HepG2 (cell line): ENCODE measurements around the gene EVC. TPM values are rescaled to one million over a fixed set of nuclear protein-coding genes. Genes with fewer than 3 reads are reported as not detected.

Experiments used
- ELF3 ChIP-seq: IDR thresholded peaks from 2 replicates; pipeline ENCODE4 v1.6.1; 2016; ENCODE audit warnings: missing genetic modification reagents, missing compliant biosample characterization
- FOXA3 ChIP-seq: IDR thresholded peaks from 2 replicates; pipeline ENCODE4 v1.6.1; 2016; ENCODE audit warnings: missing genetic modification reagents, missing compliant biosample characterization
- GTF3A ChIP-seq: sonication (generic); formaldehyde crosslinking; conservative IDR thresholded peaks from 2 replicates; pipeline ENCODE4 v1.4.0; 2020; ENCODE audit warnings: mild to moderate bottlenecking, missing genetic modification reagents
- HDAC6 ChIP-seq: fragments of 200-600 bp; sonication (generic); IDR thresholded peaks from 2 replicates; pipeline ENCODE4 v1.7.0; 2017; ENCODE audit warnings: mild to moderate bottlenecking, antibody characterized with exemption, low read length, low read depth
- KDM6A ChIP-seq: IDR thresholded peaks from 2 replicates; pipeline ENCODE4 v1.6.1; 2016; ENCODE audit warnings: low read depth
- KLF9 ChIP-seq: IDR thresholded peaks from 2 replicates; pipeline ENCODE4 v1.6.1; 2016; ENCODE audit warnings: low read depth
- KMT2A ChIP-seq: sonication (generic); formaldehyde crosslinking; IDR thresholded peaks from 2 replicates; pipeline ENCODE4 v1.4.0; 2020; ENCODE audit warnings: missing genetic modification reagents
- TAF1 ChIP-seq: sonication (generic); formaldehyde crosslinking; IDR thresholded peaks from 2 replicates; pipeline ENCODE4 v1.4.0; 2020; ENCODE audit warnings: missing genetic modification reagents
- YY1 ChIP-seq: IDR thresholded peaks from 2 replicates; pipeline ENCODE4 v1.6.1; 2011; ENCODE audit warnings: low read length, low read depth, moderate library complexity, mild to moderate bottlenecking; ENCODE audit not compliant: insufficient read depth, insufficient replicate concordance
- ZBTB20 ChIP-seq: sonication (generic); formaldehyde crosslinking; IDR thresholded peaks from 2 replicates; pipeline ENCODE4 v1.8.1; 2023; ENCODE audit warnings: missing genetic modification reagents, low read depth, mild to moderate bottlenecking, borderline replicate concordance
- ZKSCAN1 ChIP-seq: fragments of 150-350 bp; IDR thresholded peaks from 2 replicates; pipeline ENCODE4 v1.6.1; 2014; ENCODE audit warnings: low read length
- ZNF235 ChIP-seq: sonication (generic); formaldehyde crosslinking; IDR thresholded peaks from 2 replicates; pipeline ENCODE4 v1.8.1; 2023; ENCODE audit warnings: mild to moderate bottlenecking, missing genetic modification reagents, borderline replicate concordance
- ZNF556 ChIP-seq: sonication (generic); formaldehyde crosslinking; IDR thresholded peaks from 2 replicates; pipeline ENCODE4 v1.4.0; 2020; ENCODE audit warnings: mild to moderate bottlenecking, missing genetic modification reagents, borderline replicate concordance
- ZNF572 ChIP-seq: sonication (generic); formaldehyde crosslinking; IDR thresholded peaks from 2 replicates; pipeline ENCODE4 v1.5.1; 2020; ENCODE audit warnings: mild to moderate bottlenecking, missing genetic modification reagents
- polyA plus RNA-seq, 8 experiments: library from polyadenylated mRNA; depleted of rRNA in 3 of 8; stranded (reverse) in 7 of 8; unstranded in 1 of 8; fragments of >200 nt; fragmentation: Illumina TruSeq in 4 of 8; extraction: Trizol in 4 of 8; gene quantifications; 2 replicates each; pipeline versions ENCODE4 v1.2.1 to v1.2.3, GENCODE V29; 2011 to 2016; ENCODE audit warnings: low read depth in 4 of 8, missing spikeins in 1 of 8, mixed read lengths in 1 of 8; ENCODE audit not compliant: insufficient read depth in 1 of 8
- total RNA-seq, 5 experiments: library from RNA; depleted of rRNA; stranded (reverse); fragments of >200 nt; fragmentation: Illumina TruSeq; extraction: Trizol; gene quantifications; 2 replicates each; pipeline ENCODE4 v1.2.3, GENCODE V29; 2016; ENCODE audit warnings: low read depth in 1 of 5
- TF ChIP-seq, protein P1 (sequence below): sonication (generic); formaldehyde crosslinking; IDR thresholded peaks from 2 replicates; pipeline ENCODE4 v1.9.0; 2022; ENCODE audit warnings: missing genetic modification reagents, mild to moderate bottlenecking, borderline replicate concordance
- TF ChIP-seq, protein P2 (sequence below): sonication (generic); formaldehyde crosslinking; IDR thresholded peaks from 2 replicates; pipeline ENCODE4 v1.5.1; 2020; ENCODE audit warnings: mild to moderate bottlenecking, missing genetic modification reagents, moderate library complexity
- TF ChIP-seq, protein P3 (sequence below): sonication (generic); formaldehyde crosslinking; IDR thresholded peaks from 2 replicates; pipeline ENCODE4 v1.4.0; 2020; ENCODE audit warnings: missing genetic modification reagents, borderline replicate concordance
- TF ChIP-seq, protein P4 (sequence below): sonication (generic); formaldehyde crosslinking; IDR thresholded peaks from 2 replicates; pipeline ENCODE4 v1.4.0; 2020; ENCODE audit warnings: mild to moderate bottlenecking, missing genetic modification reagents
- TF ChIP-seq, protein P5 (sequence below): IDR thresholded peaks from 2 replicates; pipeline ENCODE4 v1.6.1; 2016; ENCODE audit warnings: missing compliant biosample characterization, missing genetic modification reagents, borderline replicate concordance

EVC gene
- total and polyA plus RNA-seq, 2 of the 13 experiments (the other 11 are each of a cell fraction or from before 2014, with no cell fraction given), result 3.1 to 4.9 TPM

DNA sequence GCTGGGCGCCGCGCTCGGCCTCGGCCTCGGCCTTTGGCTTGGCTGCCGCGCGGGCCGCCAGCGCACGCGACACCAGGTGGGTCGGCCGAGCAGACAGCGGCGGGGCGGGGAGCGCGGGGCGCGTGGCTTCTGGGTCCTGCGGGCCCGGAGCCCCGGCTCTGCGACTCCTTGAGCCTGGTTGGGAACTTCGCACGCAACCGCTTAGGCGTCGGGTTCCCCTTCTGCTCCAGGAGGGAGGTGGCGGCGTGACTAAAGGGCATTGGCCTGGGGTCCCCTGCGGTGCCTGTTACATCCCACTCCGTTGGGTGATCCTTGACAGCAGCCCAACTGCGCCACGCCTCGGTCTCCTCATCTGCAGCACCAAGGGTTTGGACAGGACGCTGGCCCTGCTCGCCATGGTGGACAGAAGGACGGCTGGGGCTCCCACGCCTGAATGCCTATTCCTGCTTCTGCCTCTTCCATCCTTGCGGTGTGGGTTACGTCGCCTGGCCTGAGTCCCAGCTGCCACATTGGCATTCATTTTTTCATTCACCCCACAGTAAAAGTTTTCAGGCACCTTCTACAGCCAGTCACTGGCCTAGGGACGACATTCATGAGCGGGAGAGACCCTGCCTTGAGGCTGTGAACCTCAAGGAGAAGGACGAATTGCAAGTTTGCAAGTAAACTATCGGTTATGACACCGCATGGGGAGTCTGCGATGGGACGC is 631 bp downstream of the EVC start (continued):
- TF ChIP-seq, protein P1, sequence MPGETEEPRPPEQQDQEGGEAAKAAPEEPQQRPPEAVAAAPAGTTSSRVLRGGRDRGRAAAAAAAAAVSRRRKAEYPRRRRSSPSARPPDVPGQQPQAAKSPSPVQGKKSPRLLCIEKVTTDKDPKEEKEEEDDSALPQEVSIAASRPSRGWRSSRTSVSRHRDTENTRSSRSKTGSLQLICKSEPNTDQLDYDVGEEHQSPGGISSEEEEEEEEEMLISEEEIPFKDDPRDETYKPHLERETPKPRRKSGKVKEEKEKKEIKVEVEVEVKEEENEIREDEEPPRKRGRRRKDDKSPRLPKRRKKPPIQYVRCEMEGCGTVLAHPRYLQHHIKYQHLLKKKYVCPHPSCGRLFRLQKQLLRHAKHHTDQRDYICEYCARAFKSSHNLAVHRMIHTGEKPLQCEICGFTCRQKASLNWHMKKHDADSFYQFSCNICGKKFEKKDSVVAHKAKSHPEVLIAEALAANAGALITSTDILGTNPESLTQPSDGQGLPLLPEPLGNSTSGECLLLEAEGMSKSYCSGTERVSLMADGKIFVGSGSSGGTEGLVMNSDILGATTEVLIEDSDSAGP (CRISPR knock-in tag), result 0 out of 2 replicates have a peak, but pooled peaks have one; percentile 11
- no peak for TF ChIP-seq HDAC6
- TF ChIP-seq, protein P2, sequence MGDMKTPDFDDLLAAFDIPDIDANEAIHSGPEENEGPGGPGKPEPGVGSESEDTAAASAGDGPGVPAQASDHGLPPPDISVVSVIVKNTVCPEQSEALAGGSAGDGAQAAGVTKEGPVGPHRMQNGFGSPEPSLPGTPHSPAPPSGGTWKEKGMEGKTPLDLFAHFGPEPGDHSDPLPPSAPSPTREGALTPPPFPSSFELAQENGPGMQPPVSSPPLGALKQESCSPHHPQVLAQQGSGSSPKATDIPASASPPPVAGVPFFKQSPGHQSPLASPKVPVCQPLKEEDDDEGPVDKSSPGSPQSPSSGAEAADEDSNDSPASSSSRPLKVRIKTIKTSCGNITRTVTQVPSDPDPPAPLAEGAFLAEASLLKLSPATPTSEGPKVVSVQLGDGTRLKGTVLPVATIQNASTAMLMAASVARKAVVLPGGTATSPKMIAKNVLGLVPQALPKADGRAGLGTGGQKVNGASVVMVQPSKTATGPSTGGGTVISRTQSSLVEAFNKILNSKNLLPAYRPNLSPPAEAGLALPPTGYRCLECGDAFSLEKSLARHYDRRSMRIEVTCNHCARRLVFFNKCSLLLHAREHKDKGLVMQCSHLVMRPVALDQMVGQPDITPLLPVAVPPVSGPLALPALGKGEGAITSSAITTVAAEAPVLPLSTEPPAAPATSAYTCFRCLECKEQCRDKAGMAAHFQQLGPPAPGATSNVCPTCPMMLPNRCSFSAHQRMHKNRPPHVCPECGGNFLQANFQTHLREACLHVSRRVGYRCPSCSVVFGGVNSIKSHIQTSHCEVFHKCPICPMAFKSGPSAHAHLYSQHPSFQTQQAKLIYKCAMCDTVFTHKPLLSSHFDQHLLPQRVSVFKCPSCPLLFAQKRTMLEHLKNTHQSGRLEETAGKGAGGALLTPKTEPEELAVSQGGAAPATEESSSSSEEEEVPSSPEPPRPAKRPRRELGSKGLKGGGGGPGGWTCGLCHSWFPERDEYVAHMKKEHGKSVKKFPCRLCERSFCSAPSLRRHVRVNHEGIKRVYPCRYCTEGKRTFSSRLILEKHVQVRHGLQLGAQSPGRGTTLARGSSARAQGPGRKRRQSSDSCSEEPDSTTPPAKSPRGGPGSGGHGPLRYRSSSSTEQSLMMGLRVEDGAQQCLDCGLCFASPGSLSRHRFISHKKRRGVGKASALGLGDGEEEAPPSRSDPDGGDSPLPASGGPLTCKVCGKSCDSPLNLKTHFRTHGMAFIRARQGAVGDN (CRISPR knock-in tag), result peak; percentile 78
- TF ChIP-seq ZNF572 (CRISPR knock-in tag), result no peak
- TF ChIP-seq ELF3 (CRISPR knock-in tag), result no peak
- no peak for TF ChIP-seq ZBTB20 (CRISPR knock-in tag)
- no peak for TF ChIP-seq YY1
- 0 out of 2 replicates have a peak, but pooled peaks have one; percentile 2 for TF ChIP-seq TAF1
- TF ChIP-seq GTF3A (CRISPR knock-in tag), result 0 out of 2 replicates have a peak, but pooled peaks have one; percentile 61
- TF ChIP-seq, protein P3, sequence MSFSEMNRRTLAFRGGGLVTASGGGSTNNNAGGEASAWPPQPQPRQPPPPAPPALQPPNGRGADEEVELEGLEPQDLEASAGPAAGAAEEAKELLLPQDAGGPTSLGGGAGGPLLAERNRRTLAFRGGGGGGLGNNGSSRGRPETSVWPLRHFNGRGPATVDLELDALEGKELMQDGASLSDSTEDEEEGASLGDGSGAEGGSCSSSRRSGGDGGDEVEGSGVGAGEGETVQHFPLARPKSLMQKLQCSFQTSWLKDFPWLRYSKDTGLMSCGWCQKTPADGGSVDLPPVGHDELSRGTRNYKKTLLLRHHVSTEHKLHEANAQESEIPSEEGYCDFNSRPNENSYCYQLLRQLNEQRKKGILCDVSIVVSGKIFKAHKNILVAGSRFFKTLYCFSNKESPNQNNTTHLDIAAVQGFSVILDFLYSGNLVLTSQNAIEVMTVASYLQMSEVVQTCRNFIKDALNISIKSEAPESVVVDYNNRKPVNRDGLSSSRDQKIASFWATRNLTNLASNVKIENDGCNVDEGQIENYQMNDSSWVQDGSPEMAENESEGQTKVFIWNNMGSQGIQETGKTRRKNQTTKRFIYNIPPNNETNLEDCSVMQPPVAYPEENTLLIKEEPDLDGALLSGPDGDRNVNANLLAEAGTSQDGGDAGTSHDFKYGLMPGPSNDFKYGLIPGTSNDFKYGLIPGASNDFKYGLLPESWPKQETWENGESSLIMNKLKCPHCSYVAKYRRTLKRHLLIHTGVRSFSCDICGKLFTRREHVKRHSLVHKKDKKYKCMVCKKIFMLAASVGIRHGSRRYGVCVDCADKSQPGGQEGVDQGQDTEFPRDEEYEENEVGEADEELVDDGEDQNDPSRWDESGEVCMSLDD (CRISPR knock-in tag), result no peak
- no peak for TF ChIP-seq ZNF235 (CRISPR knock-in tag)
- TF ChIP-seq, protein P4, sequence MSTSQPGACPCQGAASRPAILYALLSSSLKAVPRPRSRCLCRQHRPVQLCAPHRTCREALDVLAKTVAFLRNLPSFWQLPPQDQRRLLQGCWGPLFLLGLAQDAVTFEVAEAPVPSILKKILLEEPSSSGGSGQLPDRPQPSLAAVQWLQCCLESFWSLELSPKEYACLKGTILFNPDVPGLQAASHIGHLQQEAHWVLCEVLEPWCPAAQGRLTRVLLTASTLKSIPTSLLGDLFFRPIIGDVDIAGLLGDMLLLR (CRISPR knock-in tag), result no peak
- no peak for TF ChIP-seq KMT2A (CRISPR knock-in tag)
- TF ChIP-seq KDM6A (CRISPR knock-in tag), result no peak
- TF ChIP-seq ZNF556 (CRISPR knock-in tag), result no peak
- TF ChIP-seq ZKSCAN1, result no peak
- TF ChIP-seq KLF9 (CRISPR knock-in tag), result no peak
- no peak for TF ChIP-seq FOXA3
- TF ChIP-seq, protein P5, sequence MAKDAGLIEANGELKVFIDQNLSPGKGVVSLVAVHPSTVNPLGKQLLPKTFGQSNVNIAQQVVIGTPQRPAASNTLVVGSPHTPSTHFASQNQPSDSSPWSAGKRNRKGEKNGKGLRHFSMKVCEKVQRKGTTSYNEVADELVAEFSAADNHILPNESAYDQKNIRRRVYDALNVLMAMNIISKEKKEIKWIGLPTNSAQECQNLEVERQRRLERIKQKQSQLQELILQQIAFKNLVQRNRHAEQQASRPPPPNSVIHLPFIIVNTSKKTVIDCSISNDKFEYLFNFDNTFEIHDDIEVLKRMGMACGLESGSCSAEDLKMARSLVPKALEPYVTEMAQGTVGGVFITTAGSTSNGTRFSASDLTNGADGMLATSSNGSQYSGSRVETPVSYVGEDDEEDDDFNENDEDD (CRISPR knock-in tag), result peak; percentile 37; the same call in 1 of the 2 replicates
